ENCODE measurements around the gene CMSS1.

GRCh38 chr3:99997293-99997692 lies 179.6 kb downstream of the CMSS1 start:
- TF ChIP-seq POLR2A (IDR thresholded peaks at IDR 0.05; ENCODE audit: low read depth) (no peak), CTCF (IDR thresholded peaks at IDR 0.05) (no peak)

Data from esophagus muscularis mucosa (tissue), 3 donors.